ENCODE results near the gene IFT74.

Gene IFT74

DNA sequence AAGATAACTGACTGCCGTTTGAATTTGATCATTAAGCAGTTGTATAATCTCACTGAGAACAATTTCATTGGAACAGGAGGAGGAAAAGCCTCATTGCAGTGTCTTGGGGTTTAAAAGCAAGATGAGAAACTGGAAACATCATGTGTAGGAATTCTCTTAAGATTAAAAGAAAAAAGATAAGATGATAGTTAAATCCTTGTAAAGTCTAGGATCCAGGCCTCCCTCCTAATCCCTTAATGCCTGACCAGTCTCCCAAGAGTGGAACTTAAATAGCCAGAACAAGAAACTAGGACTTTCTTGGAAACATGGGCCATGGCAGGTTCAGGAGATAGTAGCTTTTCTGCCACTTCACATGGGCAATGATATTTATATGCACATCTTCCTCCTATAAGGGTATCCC lies 86.3 kb downstream of the IFT74 start:
- H3K27ac ChIP-seq, result no peak overlapping the region
- DNase-seq (ENCODE audit: low read depth, low spot score), result no peak
- H3K4me3 ChIP-seq, result no peak overlapping the region
- H3K36me3 ChIP-seq (ENCODE audit: insufficient read depth, low read length), result no peaks in the 10 kb centered on the region
- H3K9ac ChIP-seq (ENCODE audit: insufficient read length), result no peak overlapping the region
- no peak for TF ChIP-seq FOXP2 (optimal IDR thresholded peaks at IDR 0.05; ENCODE audit: control extremely low read depth, extremely low read length, insufficient read depth)
- no peak for TF ChIP-seq POLR2AphosphoS5 (IDR thresholded peaks at IDR 0.05; ENCODE audit: borderline replicate concordance, low read depth, low read length)
- TF ChIP-seq EZH2 (IDR thresholded peaks at IDR 0.05), result no peak
- no peaks in the 10 kb centered on the region for H3K9me3 ChIP-seq (ENCODE audit: low read depth, low read length)

DNA sequence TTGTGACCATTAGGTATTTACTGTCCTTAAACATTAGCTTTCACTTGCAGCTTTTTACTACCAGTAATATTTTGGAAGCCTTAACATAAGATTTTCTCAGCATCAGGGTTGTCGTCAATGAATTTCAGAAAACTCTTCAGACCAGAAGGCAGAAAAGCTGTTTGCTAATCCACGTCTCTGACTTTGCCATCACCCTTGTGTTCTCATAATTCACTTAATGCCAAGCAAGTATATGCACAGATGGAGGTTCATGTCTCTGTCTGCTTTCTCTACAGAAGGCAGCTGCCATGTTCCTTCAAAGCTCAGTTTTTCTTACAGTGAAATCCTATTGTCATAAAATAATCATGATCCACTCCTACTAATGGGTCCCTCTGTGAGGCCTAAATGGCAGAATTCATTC lies 87.0 kb downstream of the IFT74 start:
- DNase-seq (ENCODE audit: low read depth, low spot score), result no peak
- Histone ChIP-seq H3K36me3 (ENCODE audit: insufficient read depth, low read length) (no peaks in the 10 kb centered on the region), H3K9ac (ENCODE audit: insufficient read length) (no peak overlapping the region), H3K27ac (no peak overlapping the region), H3K4me3 (no peak overlapping the region), H3K9me3 (ENCODE audit: low read depth, low read length) (no peaks in the 10 kb centered on the region)
- TF ChIP-seq FOXP2 (optimal IDR thresholded peaks at IDR 0.05; ENCODE audit: control extremely low read depth, extremely low read length, insufficient read depth) (no peak), POLR2AphosphoS5 (IDR thresholded peaks at IDR 0.05; ENCODE audit: borderline replicate concordance, low read depth, low read length) (no peak), EZH2 (IDR thresholded peaks at IDR 0.05) (no peak)

DNA sequence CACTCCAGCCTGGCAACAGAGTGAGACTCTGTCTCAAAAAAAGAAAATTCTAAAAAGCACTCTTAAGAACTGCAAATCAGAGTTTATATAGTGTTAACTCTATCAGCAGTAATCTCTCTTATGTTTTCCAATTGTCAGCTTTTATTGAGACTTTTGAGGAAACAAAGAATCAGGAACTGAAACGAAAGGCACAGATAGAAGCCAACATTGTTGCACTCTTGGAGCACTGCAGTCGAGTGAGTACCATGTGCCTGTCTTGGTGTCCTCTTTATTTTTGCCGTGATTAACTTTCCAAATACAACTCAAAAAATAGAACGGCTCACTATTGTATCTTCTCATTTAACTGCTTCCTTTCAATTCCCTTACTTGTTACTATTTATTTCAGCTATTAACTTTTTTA lies 90.9 kb downstream of the IFT74 start:
- DNase-seq (ENCODE audit: low read depth, low spot score), result no peak
- Histone ChIP-seq H3K9ac (ENCODE audit: insufficient read length) (no peak overlapping the region), H3K36me3 (ENCODE audit: insufficient read depth, low read length) (0 out of 2 replicates have a peak, but pooled peaks cover 2% of the 10 kb centered on the region), H3K9me3 (ENCODE audit: low read depth, low read length) (no peaks in the 10 kb centered on the region), H3K27ac (no peak overlapping the region), H3K4me3 (no peak overlapping the region)
- no peak for TF ChIP-seq POLR2AphosphoS5 (IDR thresholded peaks at IDR 0.05; ENCODE audit: borderline replicate concordance, low read depth, low read length)
- TF ChIP-seq EZH2 (IDR thresholded peaks at IDR 0.05), result no peak
- no peak for TF ChIP-seq FOXP2 (optimal IDR thresholded peaks at IDR 0.05; ENCODE audit: control extremely low read depth, extremely low read length, insufficient read depth)

DNA sequence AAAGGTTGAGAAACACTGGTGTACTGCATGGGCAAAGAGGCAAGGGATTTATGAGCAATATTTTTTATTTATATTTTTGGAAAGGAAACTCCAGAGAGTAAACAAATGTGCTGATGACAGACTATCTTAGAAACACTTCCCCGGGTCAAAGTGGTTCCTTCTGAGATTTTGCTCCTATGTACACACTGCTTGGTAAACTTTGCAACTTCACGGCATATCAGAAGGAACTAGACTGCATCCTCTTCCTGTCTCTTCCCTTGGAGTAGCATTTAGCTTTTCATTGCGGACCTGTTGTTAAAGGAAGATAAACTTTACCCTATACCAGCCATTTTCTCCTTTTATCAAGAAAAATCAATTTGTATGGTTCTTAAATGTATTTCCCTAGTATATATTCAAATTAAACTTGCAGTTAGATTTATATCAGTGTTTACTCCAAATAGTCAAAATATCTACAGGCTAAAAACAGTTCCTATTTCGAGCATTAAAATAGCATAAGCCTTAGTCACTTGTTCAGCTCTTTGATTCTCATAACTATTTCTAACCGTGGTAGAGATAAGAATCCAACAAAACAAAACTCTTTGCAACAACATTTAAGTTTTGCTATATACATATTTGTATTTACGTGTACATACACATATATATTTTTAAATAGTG lies 97.3 kb downstream of the IFT74 start:
- Histone ChIP-seq H3K36me3 (ENCODE audit: insufficient read depth, low read length) (peaks cover 8% of the 10 kb centered on the region; the same call in 1 of the 2 replicates), H3K4me3 (no peak overlapping the region), H3K9ac (ENCODE audit: insufficient read length) (no peak overlapping the region), H3K27ac (no peak overlapping the region), H3K9me3 (ENCODE audit: low read depth, low read length) (no peaks in the 10 kb centered on the region)
- no peak for TF ChIP-seq POLR2AphosphoS5 (IDR thresholded peaks at IDR 0.05; ENCODE audit: borderline replicate concordance, low read depth, low read length)
- TF ChIP-seq FOXP2 (optimal IDR thresholded peaks at IDR 0.05; ENCODE audit: control extremely low read depth, extremely low read length, insufficient read depth), result no peak
- TF ChIP-seq EZH2 (IDR thresholded peaks at IDR 0.05), result no peak
- no peak for DNase-seq (ENCODE audit: low read depth, low spot score)

DNA sequence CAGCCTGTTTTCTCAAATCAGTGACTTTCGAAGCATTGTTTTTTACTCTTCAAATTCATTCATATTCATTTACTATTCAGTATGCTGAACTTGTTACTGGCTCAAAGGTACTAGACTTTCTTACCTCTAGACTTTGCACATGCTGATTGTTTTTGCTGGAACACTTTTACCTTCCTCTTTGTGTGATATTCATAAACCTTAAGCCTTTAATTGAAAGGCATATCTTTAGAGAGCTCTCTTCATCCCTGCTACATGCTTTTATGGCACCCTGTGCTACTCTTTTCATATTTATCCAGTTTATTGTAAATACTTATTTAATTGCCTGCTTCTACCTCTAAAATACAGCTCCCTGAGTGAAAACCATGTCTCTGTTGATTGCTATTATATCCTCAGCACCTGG lies 97.9 kb downstream of the IFT74 start:
- Histone ChIP-seq H3K36me3 (ENCODE audit: insufficient read depth, low read length) (peaks cover 8% of the 10 kb centered on the region; the same call in 1 of the 2 replicates), H3K9ac (ENCODE audit: insufficient read length) (peak overlapping the region; percentile 6), H3K9me3 (ENCODE audit: low read depth, low read length) (no peaks in the 10 kb centered on the region), H3K4me3 (no peak overlapping the region), H3K27ac (no peak overlapping the region)
- TF ChIP-seq EZH2 (IDR thresholded peaks at IDR 0.05) (no peak), FOXP2 (optimal IDR thresholded peaks at IDR 0.05; ENCODE audit: control extremely low read depth, extremely low read length, insufficient read depth) (no peak), POLR2AphosphoS5 (IDR thresholded peaks at IDR 0.05; ENCODE audit: borderline replicate concordance, low read depth, low read length) (no peak)
- DNase-seq (ENCODE audit: low read depth, low spot score), result no peak

DNA sequence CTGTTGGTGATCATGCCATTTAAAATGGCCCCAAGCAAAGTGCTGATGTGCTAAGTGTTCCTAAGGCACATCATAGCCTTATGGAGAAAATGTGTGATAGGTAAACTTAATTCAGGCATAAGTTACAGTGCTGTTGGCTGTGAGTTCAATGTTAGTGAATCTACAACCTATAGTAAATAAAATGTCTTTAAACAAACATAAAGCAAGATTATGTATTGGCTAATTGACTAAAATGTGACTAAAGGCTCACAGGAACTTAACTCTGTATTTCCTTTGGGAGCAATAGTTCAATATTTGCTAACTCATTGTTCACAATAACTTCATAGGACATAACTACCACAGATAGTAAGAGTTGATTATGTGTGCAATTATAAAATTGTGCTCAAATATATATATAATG lies 98.6 kb downstream of the IFT74 start:
- H3K27ac ChIP-seq, result no peak overlapping the region
- TF ChIP-seq FOXP2 (optimal IDR thresholded peaks at IDR 0.05; ENCODE audit: control extremely low read depth, extremely low read length, insufficient read depth) (no peak), POLR2AphosphoS5 (IDR thresholded peaks at IDR 0.05; ENCODE audit: borderline replicate concordance, low read depth, low read length) (no peak), EZH2 (IDR thresholded peaks at IDR 0.05) (no peak)
- peaks cover 6% of the 10 kb centered on the region; the same call in 1 of the 2 replicates for H3K36me3 ChIP-seq (ENCODE audit: insufficient read depth, low read length)
- no peak overlapping the region for H3K4me3 ChIP-seq
- no peak for DNase-seq (ENCODE audit: low read depth, low spot score)
- H3K9me3 ChIP-seq (ENCODE audit: low read depth, low read length), result no peaks in the 10 kb centered on the region
- H3K9ac ChIP-seq (ENCODE audit: insufficient read length), result peak overlapping the region; percentile 4

DNA sequence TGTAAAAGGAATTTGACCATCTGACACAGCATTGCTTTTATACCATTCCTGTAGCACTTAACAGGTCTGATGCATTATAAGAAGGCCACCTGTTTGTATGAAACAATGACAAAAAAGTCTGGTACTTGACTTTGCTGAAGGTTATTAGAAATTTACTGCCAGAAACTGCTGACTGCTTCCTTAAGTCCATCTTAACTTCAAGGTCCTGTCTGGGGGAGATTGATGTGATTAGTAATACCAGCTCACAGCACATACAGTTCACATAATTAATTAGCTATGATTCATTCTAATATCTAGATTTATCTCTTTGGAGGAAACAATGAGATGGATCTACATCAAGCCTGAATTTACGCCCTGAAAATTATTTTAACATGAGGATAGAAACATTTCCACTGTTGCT lies 103.2 kb downstream of the IFT74 start:
- Histone ChIP-seq H3K4me3 (no peak overlapping the region), H3K27ac (no peak overlapping the region), H3K9ac (ENCODE audit: insufficient read length) (no peak overlapping the region), H3K36me3 (ENCODE audit: insufficient read depth, low read length) (peaks cover 6% of the 10 kb centered on the region; the same call in 1 of the 2 replicates), H3K9me3 (ENCODE audit: low read depth, low read length) (no peaks in the 10 kb centered on the region)
- no peak for DNase-seq (ENCODE audit: low read depth, low spot score)
- TF ChIP-seq FOXP2 (optimal IDR thresholded peaks at IDR 0.05; ENCODE audit: control extremely low read depth, extremely low read length, insufficient read depth) (no peak), POLR2AphosphoS5 (IDR thresholded peaks at IDR 0.05; ENCODE audit: borderline replicate concordance, low read depth, low read length) (no peak), EZH2 (IDR thresholded peaks at IDR 0.05) (no peak)

DNA sequence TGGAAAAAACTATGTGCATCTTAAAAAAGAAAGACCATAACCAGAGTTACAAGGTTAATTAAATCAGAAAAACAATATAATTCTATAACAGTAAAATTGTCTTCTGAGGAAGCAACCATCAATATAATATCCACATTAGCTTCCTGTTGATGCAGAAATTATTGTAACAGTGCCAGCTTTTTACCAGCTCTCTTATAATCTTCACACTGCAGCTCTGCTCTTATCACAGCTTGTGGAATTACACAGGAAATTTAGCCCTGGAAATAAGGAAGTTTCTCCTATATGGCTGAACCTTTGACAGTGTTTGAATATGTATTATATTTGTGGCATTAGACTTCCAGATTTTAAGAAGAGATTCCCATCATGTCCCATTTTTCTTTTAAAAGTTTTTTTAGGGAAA lies 103.7 kb downstream of the IFT74 start:
- no peak for TF ChIP-seq FOXP2 (optimal IDR thresholded peaks at IDR 0.05; ENCODE audit: control extremely low read depth, extremely low read length, insufficient read depth)
- TF ChIP-seq POLR2AphosphoS5 (IDR thresholded peaks at IDR 0.05; ENCODE audit: borderline replicate concordance, low read depth, low read length), result no peak
- no peak for TF ChIP-seq EZH2 (IDR thresholded peaks at IDR 0.05)
- Histone ChIP-seq H3K36me3 (ENCODE audit: insufficient read depth, low read length) (peaks cover 6% of the 10 kb centered on the region; the same call in 1 of the 2 replicates), H3K9ac (ENCODE audit: insufficient read length) (no peak overlapping the region), H3K27ac (no peak overlapping the region), H3K9me3 (ENCODE audit: low read depth, low read length) (no peaks in the 10 kb centered on the region), H3K4me3 (no peak overlapping the region)
- peak; percentile 20 for DNase-seq (ENCODE audit: low read depth, low spot score)

DNA sequence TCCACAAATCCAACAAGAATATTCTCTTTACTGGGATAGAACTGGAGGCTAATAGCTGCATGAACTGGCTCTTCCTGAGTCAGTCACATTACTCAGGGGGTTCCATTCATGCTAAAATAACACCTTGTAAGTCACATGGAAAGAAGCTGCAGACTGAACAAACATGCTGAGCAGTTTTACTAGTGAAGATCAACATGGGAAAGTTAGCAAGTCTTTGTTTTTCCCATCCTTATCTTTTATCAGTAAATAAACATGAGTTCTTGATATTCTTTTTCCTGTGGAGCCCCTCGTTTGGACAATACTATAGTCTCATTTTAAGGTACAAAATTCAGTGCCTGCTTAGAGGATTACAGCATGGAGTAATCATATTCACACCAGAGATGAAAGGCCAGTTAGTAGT lies 109.1 kb downstream of the IFT74 start:
- TF ChIP-seq EZH2 (IDR thresholded peaks at IDR 0.05) (no peak), POLR2AphosphoS5 (IDR thresholded peaks at IDR 0.05; ENCODE audit: borderline replicate concordance, low read depth, low read length) (no peak), FOXP2 (optimal IDR thresholded peaks at IDR 0.05; ENCODE audit: control extremely low read depth, extremely low read length, insufficient read depth) (no peak)
- Histone ChIP-seq H3K9me3 (ENCODE audit: low read depth, low read length) (no peaks in the 10 kb centered on the region), H3K9ac (ENCODE audit: insufficient read length) (no peak overlapping the region), H3K36me3 (ENCODE audit: insufficient read depth, low read length) (no peaks in the 10 kb centered on the region), H3K4me3 (no peak overlapping the region), H3K27ac (no peak overlapping the region)
- DNase-seq (ENCODE audit: low read depth, low spot score), result no peak
